Naive B cell (primary cell): ENCODE results near the gene DOK7. TPM values are rescaled to one million over a fixed set of nuclear protein-coding genes. Genes with fewer than 3 reads are reported as not detected.

Experiments
- ATAC-seq, 2 donors: fragments of 150-1000 bp; cut with Tn5 transposase; 2 replicates each; pipeline ENCODE4 v1.10.0; 2021; ENCODE audit warnings: low read depth in 2 of 2, mild to moderate bottlenecking in 2 of 2, moderate library complexity in 2 of 2
- DNase-seq: peaks from one replicate; pipeline ENCODE4 v3.0.0; 2022
- H3K27ac Mint-ChIP-seq, 6 donors: one replicate each; pipeline ENCODE4 v1.8.0; 2020 to 2022; ENCODE audit warnings: mild to moderate bottlenecking in 6 of 6, mixed read lengths in 6 of 6, moderate library complexity in 5 of 6, inconsistent platforms in 2 of 6
- H3K27me3 Mint-ChIP-seq, 3 donors: one replicate each; pipeline ENCODE4 v1.8.0; 2021 to 2022; ENCODE audit warnings: mixed read lengths in 3 of 3, mild to moderate bottlenecking in 1 of 3
- H3K36me3 Mint-ChIP-seq, 2 donors: one replicate each; pipeline ENCODE4 v1.8.0; 2020 to 2022; ENCODE audit warnings: mixed read lengths in 2 of 2, inconsistent platforms in 1 of 2, mild to moderate bottlenecking in 1 of 2
- H3K4me1 Mint-ChIP-seq, 3 donors: one replicate each; pipeline ENCODE4 v1.8.0; 2020 to 2022; ENCODE audit warnings: mixed read lengths in 3 of 3, inconsistent platforms in 1 of 3, mild to moderate bottlenecking in 1 of 3, moderate library complexity in 1 of 3
- H3K4me3 Mint-ChIP-seq, 8 donors: one replicate each; pipeline ENCODE4 v1.8.0; 2020 to 2022; ENCODE audit warnings: mild to moderate bottlenecking in 8 of 8, mixed read lengths in 8 of 8, moderate library complexity in 8 of 8, inconsistent platforms in 2 of 8
- H3K9me3 Mint-ChIP-seq, 7 donors: one replicate each; pipeline ENCODE4 v1.8.0; 2020 to 2022; ENCODE audit warnings: mixed read lengths in 7 of 7, mild to moderate bottlenecking in 5 of 7, inconsistent platforms in 2 of 7, moderate library complexity in 1 of 7
- polyA plus RNA-seq, 6 donors: library from polyadenylated mRNA; unstranded; fragments of 300-500 nt; fragmentation: Illumina TruSeq; gene quantifications; one replicate each; pipeline ENCODE4 v1.2.3, GENCODE V29; 2021; ENCODE audit warnings: low read depth in 6 of 6

The DOK7 gene
- polyA plus RNA-seq, 6 donors from 2014 or later, result 1.8 to 6.0 (median 4.3) TPM

- Mint-ChIP-seq H3K27me3 (peaks cover 0 to 19% (median 15%) of the 10 kb centered on the region in 3 donors), H3K4me1 (peaks cover 20 to 34% (median 23%) of the 10 kb centered on the region in 3 donors), H3K4me3 (no peak overlapping the region), H3K27ac (peak overlapping the region in 1 of 6 donors; percentile 67), H3K36me3 (peaks cover 0 to 24% of the 10 kb centered on the region in 2 donors), H3K9me3 (no peaks in the 10 kb centered on the region)
- ATAC-seq (no peak), DNase-seq (no peak)
These were observed 28.7 kb downstream of the DOK7 start for GRCh38 chr4:3491681-3492405.

GRCh38 chr4:3492741-3493719 is 29.9 kb downstream of the DOK7 start:
- no peak for DNase-seq
- no peak for ATAC-seq
- Mint-ChIP-seq H3K9me3 (no peaks in the 10 kb centered on the region), H3K27me3 (peaks cover 0 to 19% (median 15%) of the 10 kb centered on the region in 3 donors), H3K27ac (no peak overlapping the region), H3K4me1 (peaks cover 13 to 34% (median 23%) of the 10 kb centered on the region in 3 donors), H3K4me3 (no peak overlapping the region), H3K36me3 (peaks cover 0 to 24% of the 10 kb centered on the region in 2 donors)

GRCh38 chr4:3493720-3494461 is 30.8 kb downstream of the DOK7 start:
- H3K27ac Mint-ChIP-seq, result no peak overlapping the region
- peaks cover 0 to 24% of the 10 kb centered on the region in 2 donors for H3K36me3 Mint-ChIP-seq
- peak overlapping the region in 1 of 8 donors; percentile 42 for H3K4me3 Mint-ChIP-seq
- DNase-seq (no peak), ATAC-seq (no peak)
- H3K27me3 Mint-ChIP-seq, result peaks cover 0 to 19% (median 15%) of the 10 kb centered on the region in 3 donors
- H3K4me1 Mint-ChIP-seq, result peaks cover 7 to 28% (median 14%) of the 10 kb centered on the region in 3 donors
- H3K9me3 Mint-ChIP-seq, result no peaks in the 10 kb centered on the region

GRCh38 chr4:3494462-3494871 is 31.4 kb downstream of the DOK7 start:
- H3K27me3 Mint-ChIP-seq, result peaks cover 0 to 19% (median 15%) of the 10 kb centered on the region in 3 donors
- peaks cover 2 to 22% (median 8%) of the 10 kb centered on the region in 3 donors for H3K4me1 Mint-ChIP-seq
- ATAC-seq (no peak), DNase-seq (no peak)
- H3K9me3 Mint-ChIP-seq, result no peaks in the 10 kb centered on the region
- H3K4me3 Mint-ChIP-seq, result peak overlapping the region in 1 of 8 donors; percentile 42
- no peak overlapping the region for H3K27ac Mint-ChIP-seq
- peaks cover 0 to 24% of the 10 kb centered on the region in 2 donors for H3K36me3 Mint-ChIP-seq

GRCh38 chr4:3495204-3495975 is 32.3 kb downstream of the DOK7 start:
- Mint-ChIP-seq H3K9me3 (no peaks in the 10 kb centered on the region), H3K36me3 (peaks cover 0 to 19% of the 10 kb centered on the region in 2 donors), H3K4me3 (no peak overlapping the region), H3K4me1 (peaks cover 2 to 18% (median 7%) of the 10 kb centered on the region in 3 donors), H3K27ac (peak overlapping the region in 1 of 6 donors; percentile 81), H3K27me3 (peaks cover 0 to 15% (median 14%) of the 10 kb centered on the region in 3 donors)
- ATAC-seq, result no peak
- no peak for DNase-seq

- Mint-ChIP-seq H3K27ac (no peak overlapping the region), H3K36me3 (peaks cover 0 to 12% of the 10 kb centered on the region in 2 donors), H3K4me1 (peaks cover 2 to 12% (median 6%) of the 10 kb centered on the region in 3 donors), H3K4me3 (no peak overlapping the region), H3K27me3 (peaks cover 0 to 14% (median 8%) of the 10 kb centered on the region in 3 donors), H3K9me3 (no peaks in the 10 kb centered on the region)
- DNase-seq, result no peak
- ATAC-seq, result no peak
These were observed 32.9 kb downstream of the DOK7 start for GRCh38 chr4:3496021-3496420.

- Mint-ChIP-seq H3K27me3 (peaks cover 0 to 3% (median 0%) of the 10 kb centered on the region in 3 donors), H3K9me3 (no peaks in the 10 kb centered on the region), H3K27ac (peak overlapping the region in 2 of 6 donors; percentile 11 to 87), H3K36me3 (peaks cover 0 to 2% of the 10 kb centered on the region in 2 donors), H3K4me3 (no peak overlapping the region), H3K4me1 (peaks cover 0 to 8% (median 6%) of the 10 kb centered on the region in 3 donors)
- no peak for DNase-seq
- no peak for ATAC-seq
These were observed 34.0 kb downstream of the DOK7 start for GRCh38 chr4:3497095-3497494.

GRCh38 chr4:3497523-3498389 is 34.6 kb downstream of the DOK7 start:
- Mint-ChIP-seq H3K36me3 (no peaks in the 10 kb centered on the region), H3K27ac (peak overlapping the region in 2 of 6 donors; percentile 60 to 71), H3K9me3 (no peaks in the 10 kb centered on the region), H3K4me1 (peaks cover 0 to 8% (median 3%) of the 10 kb centered on the region in 3 donors), H3K27me3 (no peaks in the 10 kb centered on the region), H3K4me3 (no peak overlapping the region)
- ATAC-seq, result no peak
- no peak for DNase-seq

- ATAC-seq (no peak), DNase-seq (no peak)
- peak overlapping the region in 1 of 6 donors; percentile 71 for H3K27ac Mint-ChIP-seq
- H3K4me3 Mint-ChIP-seq, result no peak overlapping the region
- H3K27me3 Mint-ChIP-seq, result no peaks in the 10 kb centered on the region
- H3K4me1 Mint-ChIP-seq, result peaks cover 0 to 8% (median 5%) of the 10 kb centered on the region in 3 donors
- peaks cover 0 to 3% of the 10 kb centered on the region in 2 donors for H3K36me3 Mint-ChIP-seq
- H3K9me3 Mint-ChIP-seq, result no peaks in the 10 kb centered on the region
These were observed 35.3 kb downstream of the DOK7 start for GRCh38 chr4:3498407-3498806.

GRCh38 chr4:3498901-3499510 is 35.9 kb downstream of the DOK7 start:
- Mint-ChIP-seq H3K27me3 (no peaks in the 10 kb centered on the region), H3K9me3 (no peaks in the 10 kb centered on the region), H3K27ac (peak overlapping the region in 1 of 6 donors; percentile 82), H3K36me3 (peaks cover 0 to 5% of the 10 kb centered on the region in 2 donors), H3K4me1 (peaks cover 0 to 8% (median 8%) of the 10 kb centered on the region in 3 donors), H3K4me3 (no peak overlapping the region)
- DNase-seq (no peak), ATAC-seq (no peak)

GRCh38 chr4:3499710-3500109 is 36.6 kb downstream of the DOK7 start:
- no peak for DNase-seq
- no peak for ATAC-seq
- Mint-ChIP-seq H3K36me3 (peaks cover 0 to 5% of the 10 kb centered on the region in 2 donors), H3K27ac (no peak overlapping the region), H3K9me3 (no peaks in the 10 kb centered on the region), H3K4me1 (peaks cover 0 to 8% (median 8%) of the 10 kb centered on the region in 3 donors), H3K4me3 (no peak overlapping the region), H3K27me3 (no peaks in the 10 kb centered on the region)
